Cardiac fibroblast (primary cell): Measurements from ENCODE around the gene LCE3A.

Experiments
- DNase-seq, 2 donors: peaks; one replicate each; pipeline versions ENCODE4 v3.0.0 to v3.0.0-alpha.2; 2010; ENCODE audit warnings: low read depth in 2 of 2
- H3K4me3 ChIP-seq, 2 donors: replicated peaks in 1 of 2; 1 replicate in 1 of 2; 2 replicates in 1 of 2; pipeline ENCODE4 v1.5.1; 2011; ENCODE audit warnings: low read depth in 2 of 2, low read length in 2 of 2, mild to moderate bottlenecking in 2 of 2, moderate library complexity in 1 of 2
- CTCF ChIP-seq: IDR thresholded peaks from one replicate; pipeline ENCODE4 v1.5.1; 2011; ENCODE audit warnings: low read depth, mild to moderate bottlenecking, low read length, inconsistent platforms

The LCE3A gene

GRCh38 chr1:152654110-152654509, 31.2 kb upstream of the LCE3A start:
- peak; percentile 75 for TF ChIP-seq CTCF
- no peak overlapping the region for H3K4me3 ChIP-seq
- DNase-seq, result peak; percentile 58 to 61

- no peak for DNase-seq
- TF ChIP-seq CTCF, result no peak
Measured at GRCh38 chr1:152646656-152647055, 23.8 kb upstream of the LCE3A start.

GRCh38 chr1:152645146-152645545, 22.2 kb upstream of the LCE3A start:
- no peak for TF ChIP-seq CTCF
- no peak for DNase-seq
- H3K4me3 ChIP-seq, result no peak overlapping the region

More at GRCh38 chr1:152646656-152647055, 23.8 kb upstream of the LCE3A start:
- no peak overlapping the region for H3K4me3 ChIP-seq

GRCh38 chr1:152643945-152644344, 21.0 kb upstream of the LCE3A start:
- H3K4me3 ChIP-seq, result no peak overlapping the region
- DNase-seq, result no peak
- no peak for TF ChIP-seq CTCF

- no peak overlapping the region for H3K4me3 ChIP-seq
- no peak for TF ChIP-seq CTCF
Measured at GRCh38 chr1:152640351-152640750, 17.4 kb upstream of the LCE3A start.

GRCh38 chr1:152630596-152630995, 7.7 kb upstream of the LCE3A start:
- DNase-seq, result no peak
- H3K4me3 ChIP-seq, result no peak overlapping the region
- TF ChIP-seq CTCF, result no peak

More at GRCh38 chr1:152640351-152640750, 17.4 kb upstream of the LCE3A start:
- no peak for DNase-seq

- DNase-seq, result no peak
- no peak for TF ChIP-seq CTCF
- H3K4me3 ChIP-seq, result no peak overlapping the region
Measured at GRCh38 chr1:152626744-152627143, 3.8 kb upstream of the LCE3A start.
